Peyer's patch (tissue), 4 donors: ENCODE data around the gene BRINP2. TPM values are rescaled to one million over a fixed set of nuclear protein-coding genes. Genes with fewer than 3 reads are reported as not detected.
A peak's percentile ranks its signal among the peaks of the same experiment; 100 is the strongest.

Source experiments
- DNase-seq, 3 donors: peaks; one replicate each; pipeline ENCODE4 v3.0.0-alpha.2; 2017 to 2019
- H3K27ac ChIP-seq, 4 donors: fragments of 200-600 bp; sonication (generic); one replicate each; pipeline ENCODE4 v1.5.1; 2016 to 2019
- H3K27me3 ChIP-seq, 2 donors: fragments of 200-600 bp; sonication (generic); one replicate each; pipeline ENCODE4 v1.5.1; 2019
- H3K36me3 ChIP-seq, 3 donors: fragments of 200-600 bp; sonication (generic); one replicate each; pipeline ENCODE4 v1.5.1; 2016 to 2019
- H3K4me1 ChIP-seq, 4 donors: fragments of 200-600 bp; sonication (generic); one replicate each; pipeline ENCODE4 v1.5.1; 2016 to 2019
- H3K4me3 ChIP-seq, 4 donors: fragments of 200-600 bp; sonication (generic); 1 replicate in 3 of 4; 2 replicates in 1 of 4; pipeline ENCODE4 v1.5.1; 2016 to 2019; ENCODE audit warnings: mild to moderate bottlenecking in 1 of 4
- H3K9me3 ChIP-seq, 4 donors: fragments of 200-600 bp; sonication (generic); one replicate each; pipeline ENCODE4 v1.5.1; 2016 to 2019; ENCODE audit warnings: mild to moderate bottlenecking in 1 of 4
- CTCF ChIP-seq, 6 experiments: fragments of 450-650 bp in 4 of 6; fragments of 200-600 bp in 2 of 6; sonication (generic) in 1 of 6; IDR thresholded peaks; one replicate each; pipeline ENCODE4 v1.5.1; 2017 to 2019; ENCODE audit warnings: antibody characterized with exemption in 6 of 6, mild to moderate bottlenecking in 3 of 6, moderate library complexity in 1 of 6
- POLR2A ChIP-seq, 2 donors: fragments of 450-650 bp; IDR thresholded peaks; one replicate each; pipeline ENCODE4 v1.5.1; 2017; ENCODE audit warnings: antibody characterized with exemption in 2 of 2, mild to moderate bottlenecking in 2 of 2, moderate library complexity in 2 of 2
- total RNA-seq, 4 donors: library from RNA; depleted of rRNA; stranded (reverse); fragments of >200 nt; gene quantifications; one replicate each; pipeline ENCODE4 v1.1.0, GENCODE V29; 2016

BRINP2 gene
- total RNA-seq, 4 donors from 2014 or later, result not detected

GRCh38 chr1:177163844-177164379, 6.8 kb upstream of the BRINP2 start:
- Histone ChIP-seq H3K27me3 (peaks cover 0 to 5% of the 10 kb centered on the region in 2 donors), H3K9me3 (no peaks in the 10 kb centered on the region), H3K4me1 (no peaks in the 10 kb centered on the region), H3K4me3 (peak overlapping the region in 1 of 4 donors; percentile 25), H3K27ac (no peak overlapping the region), H3K36me3 (no peaks in the 10 kb centered on the region)
- DNase-seq, result no peak
- no peak for TF ChIP-seq POLR2A (IDR thresholded peaks at IDR 0.05)
- no peak for TF ChIP-seq CTCF (IDR thresholded peaks at IDR 0.05)

GRCh38 chr1:177164380-177165068, 6.2 kb upstream of the BRINP2 start, which contains the start of gene ASTN1:
Gene ASTN1 (minus strand): TSS chr1:177164712. CDS start chr1:177164676, 36 bp downstream.
- Histone ChIP-seq H3K27me3 (peaks cover 0 to 5% of the 10 kb centered on the region in 2 donors), H3K4me1 (no peaks in the 10 kb centered on the region), H3K36me3 (no peaks in the 10 kb centered on the region), H3K27ac (no peak within 1 kb of the TSS), H3K4me3 (peak within 1 kb of the TSS in 1 of 4 donors; percentile 25), H3K9me3 (no peaks in the 10 kb centered on the region)
- DNase-seq, result no peak
- TF ChIP-seq POLR2A (IDR thresholded peaks at IDR 0.05) (no peak), CTCF (IDR thresholded peaks at IDR 0.05) (no peak)

GRCh38 chr1:177165069-177165439, 5.7 kb upstream of the BRINP2 start:
- no peak overlapping the region for H3K4me3 ChIP-seq

GRCh38 chr1:177171536-177172123, 872 bp downstream of the BRINP2 start:
- H3K4me3 ChIP-seq, result no peak overlapping the region
- TF ChIP-seq CTCF (IDR thresholded peaks at IDR 0.05) (no peak), POLR2A (IDR thresholded peaks at IDR 0.05) (no peak)
- no peak for DNase-seq
- no peaks in the 10 kb centered on the region for H3K27me3 ChIP-seq
- peaks cover 0 to 5% (median 0%) of the 10 kb centered on the region in 4 donors for H3K4me1 ChIP-seq
- no peaks in the 10 kb centered on the region for H3K36me3 ChIP-seq
- H3K9me3 ChIP-seq, result no peaks in the 10 kb centered on the region
- H3K27ac ChIP-seq, result no peak overlapping the region

More at GRCh38 chr1:177165069-177165439, 5.7 kb upstream of the BRINP2 start:
- no peak for TF ChIP-seq POLR2A (IDR thresholded peaks at IDR 0.05)
- no peak for TF ChIP-seq CTCF (IDR thresholded peaks at IDR 0.05)
- Histone ChIP-seq H3K4me1 (no peaks in the 10 kb centered on the region), H3K36me3 (no peaks in the 10 kb centered on the region), H3K27ac (no peak overlapping the region), H3K9me3 (no peaks in the 10 kb centered on the region), H3K27me3 (peaks cover 0 to 5% of the 10 kb centered on the region in 2 donors)
- DNase-seq, result no peak

- Histone ChIP-seq H3K4me3 (no peak overlapping the region), H3K27me3 (no peaks in the 10 kb centered on the region), H3K27ac (no peak overlapping the region), H3K9me3 (no peaks in the 10 kb centered on the region), H3K4me1 (peaks cover 0 to 5% (median 0%) of the 10 kb centered on the region in 4 donors), H3K36me3 (no peaks in the 10 kb centered on the region)
- TF ChIP-seq CTCF (IDR thresholded peaks at IDR 0.05) (no peak), POLR2A (IDR thresholded peaks at IDR 0.05) (no peak)
- DNase-seq, result no peak
Measured at GRCh38 chr1:177172272-177172671, 1.5 kb downstream of the BRINP2 start.
